ENCODE measurements around the gene MYL10. TPM values are rescaled to one million over a fixed set of nuclear protein-coding genes. Genes with fewer than 3 reads are reported as not detected.

MYL10 gene
- polyA plus RNA-seq, 1 donor from 2014 or later: not detected

- TF ChIP-seq MXI1 (conservative IDR thresholded peaks at IDR 0.05; ENCODE audit: poor library complexity, severe bottlenecking): no peak
- no peak for TF ChIP-seq CTCF (IDR thresholded peaks at IDR 0.05; ENCODE audit: poor library complexity, severe bottlenecking)
- TF ChIP-seq SMC3 (conservative IDR thresholded peaks at IDR 0.05; ENCODE audit: poor library complexity): no peak
- TF ChIP-seq TAF1 (IDR thresholded peaks at IDR 0.05; ENCODE audit: low read depth): no peak
- TF ChIP-seq EP300 (conservative IDR thresholded peaks at IDR 0.05; ENCODE audit: poor library complexity, severe bottlenecking): no peak
- no peak for TF ChIP-seq RAD21 (conservative IDR thresholded peaks at IDR 0.05)
- no peak for TF ChIP-seq REST (IDR thresholded peaks at IDR 0.05; ENCODE audit: borderline replicate concordance)
- no peak for TF ChIP-seq POLR2AphosphoS5 (IDR thresholded peaks at IDR 0.05)
- no peak for TF ChIP-seq EZH2 (IDR thresholded peaks at IDR 0.05; ENCODE audit: borderline replicate concordance, insufficient read depth, low read length, poor library complexity, severe bottlenecking)
- no peak overlapping the region for H3K4me3 ChIP-seq (ENCODE audit: low read length)
- no peak overlapping the region for H2AFZ ChIP-seq (ENCODE audit: low read depth, low read length)
- H3K27me3 ChIP-seq (ENCODE audit: insufficient read depth, low read depth, low read length): no peaks in the 10 kb centered on the region
- H3K9me3 ChIP-seq (ENCODE audit: low read length): no peaks in the 10 kb centered on the region
- H3K9me2 ChIP-seq (ENCODE audit: insufficient read depth, low read length): no peaks in the 10 kb centered on the region
- H3F3A ChIP-seq (ENCODE audit: insufficient read depth, low read length, poor library complexity, severe bottlenecking): no peaks in the 10 kb centered on the region
- H3K36me3 ChIP-seq (ENCODE audit: insufficient read depth, low read length): no peaks in the 10 kb centered on the region
- H3K27ac ChIP-seq (ENCODE audit: low read length): no peak overlapping the region
- no peak overlapping the region for H3K9ac ChIP-seq (ENCODE audit: low read length)
- H3K4me2 ChIP-seq (ENCODE audit: low read length): no peak overlapping the region
- H3K79me2 ChIP-seq (replicated peaks; ENCODE audit: insufficient read depth, low read length): no peaks in the 10 kb centered on the region
- no peaks in the 10 kb centered on the region for H4K20me1 ChIP-seq (ENCODE audit: insufficient read depth)
Observed at GRCh38 chr7:101586078-101586905, 42.8 kb downstream of the MYL10 start.

GRCh38 chr7:101582971-101583370 is 46.1 kb downstream of the MYL10 start:
- Histone ChIP-seq H3K27ac (ENCODE audit: low read length) (no peak overlapping the region), H3K9ac (ENCODE audit: low read length) (no peak overlapping the region), H4K20me1 (ENCODE audit: insufficient read depth) (no peaks in the 10 kb centered on the region), H3K36me3 (ENCODE audit: insufficient read depth, low read length) (no peaks in the 10 kb centered on the region), H3K9me2 (ENCODE audit: insufficient read depth, low read length) (no peaks in the 10 kb centered on the region), H3F3A (ENCODE audit: insufficient read depth, low read length, poor library complexity, severe bottlenecking) (no peaks in the 10 kb centered on the region), H2AFZ (ENCODE audit: low read depth, low read length) (no peak overlapping the region), H3K4me2 (ENCODE audit: low read length) (no peak overlapping the region), H3K79me2 (replicated peaks; ENCODE audit: insufficient read depth, low read length) (no peaks in the 10 kb centered on the region), H3K9me3 (ENCODE audit: low read length) (no peaks in the 10 kb centered on the region), H3K4me3 (ENCODE audit: low read length) (no peak overlapping the region), H3K27me3 (ENCODE audit: insufficient read depth, low read depth, low read length) (no peaks in the 10 kb centered on the region)
- TF ChIP-seq CTCF (IDR thresholded peaks at IDR 0.05; ENCODE audit: poor library complexity, severe bottlenecking) (no peak), EZH2 (IDR thresholded peaks at IDR 0.05; ENCODE audit: borderline replicate concordance, insufficient read depth, low read length, poor library complexity, severe bottlenecking) (no peak), MXI1 (conservative IDR thresholded peaks at IDR 0.05; ENCODE audit: poor library complexity, severe bottlenecking) (no peak), RAD21 (conservative IDR thresholded peaks at IDR 0.05) (no peak), SMC3 (conservative IDR thresholded peaks at IDR 0.05; ENCODE audit: poor library complexity) (no peak), EP300 (conservative IDR thresholded peaks at IDR 0.05; ENCODE audit: poor library complexity, severe bottlenecking) (no peak), TAF1 (IDR thresholded peaks at IDR 0.05; ENCODE audit: low read depth) (no peak), REST (IDR thresholded peaks at IDR 0.05; ENCODE audit: borderline replicate concordance) (no peak), POLR2AphosphoS5 (IDR thresholded peaks at IDR 0.05) (no peak)

Measured in neural cell (in vitro differentiated cells).